GM20000 (cell line): Measurements from ENCODE around the gene PITPNC1.

Source experiments
- DNase-seq: peaks from one replicate; pipeline ENCODE4 v3.0.0; 2012; ENCODE audit warnings: low spot score
- TF ChIP-seq, protein P1 (sequence below): IDR thresholded peaks from 2 replicates; pipeline ENCODE4 v1.5.1; 2012; ENCODE audit warnings: mild to moderate bottlenecking, control low read depth; ENCODE audit errors: extremely low read depth, missing control alignments

PITPNC1 gene

DNA sequence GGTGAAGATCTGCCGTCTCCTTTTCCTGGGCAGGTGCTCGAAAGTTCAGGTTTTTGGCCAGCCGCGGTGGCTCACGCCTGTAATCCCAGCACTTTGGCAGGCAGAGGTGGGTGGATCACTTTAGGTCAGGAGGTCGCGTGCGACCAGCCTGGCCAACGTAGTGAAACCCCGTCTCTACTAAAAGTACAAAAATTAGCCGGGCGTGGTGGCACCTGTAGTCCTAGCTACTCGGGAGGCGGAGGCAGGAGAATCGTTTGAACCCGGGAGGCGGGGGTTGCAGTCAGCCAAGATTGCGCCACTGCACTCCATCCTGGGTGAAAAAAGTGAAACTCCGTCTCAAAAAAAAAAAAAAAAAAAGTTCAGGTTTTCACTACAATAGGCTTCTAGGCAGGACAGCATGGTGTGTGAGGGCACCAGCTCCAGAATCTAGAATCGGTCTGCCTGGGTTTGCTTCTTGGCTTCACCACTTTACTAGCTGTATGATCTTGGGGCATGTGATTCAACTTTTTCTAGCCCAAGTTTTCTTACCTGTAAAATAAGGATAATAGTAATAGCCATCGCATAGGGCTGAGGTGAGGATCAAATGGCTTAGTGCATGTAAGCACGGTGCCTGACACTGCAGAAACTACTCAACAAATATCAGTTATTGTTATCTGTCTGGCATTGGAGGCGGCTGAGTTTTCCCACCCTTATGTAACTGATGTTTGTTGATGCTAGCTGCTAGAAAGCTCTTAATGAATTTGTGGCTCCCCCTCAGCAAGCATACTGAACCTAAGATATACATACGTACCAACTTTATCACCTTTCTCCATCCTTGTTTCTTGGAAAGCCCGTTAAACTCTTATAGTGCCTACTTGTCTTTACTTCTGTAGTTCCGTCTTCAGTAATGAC lies 12.0 kb upstream of the PITPNC1 start:
- DNase-seq: no peak
- TF ChIP-seq, protein P1, sequence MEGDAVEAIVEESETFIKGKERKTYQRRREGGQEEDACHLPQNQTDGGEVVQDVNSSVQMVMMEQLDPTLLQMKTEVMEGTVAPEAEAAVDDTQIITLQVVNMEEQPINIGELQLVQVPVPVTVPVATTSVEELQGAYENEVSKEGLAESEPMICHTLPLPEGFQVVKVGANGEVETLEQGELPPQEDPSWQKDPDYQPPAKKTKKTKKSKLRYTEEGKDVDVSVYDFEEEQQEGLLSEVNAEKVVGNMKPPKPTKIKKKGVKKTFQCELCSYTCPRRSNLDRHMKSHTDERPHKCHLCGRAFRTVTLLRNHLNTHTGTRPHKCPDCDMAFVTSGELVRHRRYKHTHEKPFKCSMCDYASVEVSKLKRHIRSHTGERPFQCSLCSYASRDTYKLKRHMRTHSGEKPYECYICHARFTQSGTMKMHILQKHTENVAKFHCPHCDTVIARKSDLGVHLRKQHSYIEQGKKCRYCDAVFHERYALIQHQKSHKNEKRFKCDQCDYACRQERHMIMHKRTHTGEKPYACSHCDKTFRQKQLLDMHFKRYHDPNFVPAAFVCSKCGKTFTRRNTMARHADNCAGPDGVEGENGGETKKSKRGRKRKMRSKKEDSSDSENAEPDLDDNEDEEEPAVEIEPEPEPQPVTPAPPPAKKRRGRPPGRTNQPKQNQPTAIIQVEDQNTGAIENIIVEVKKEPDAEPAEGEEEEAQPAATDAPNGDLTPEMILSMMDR: no peak

DNA sequence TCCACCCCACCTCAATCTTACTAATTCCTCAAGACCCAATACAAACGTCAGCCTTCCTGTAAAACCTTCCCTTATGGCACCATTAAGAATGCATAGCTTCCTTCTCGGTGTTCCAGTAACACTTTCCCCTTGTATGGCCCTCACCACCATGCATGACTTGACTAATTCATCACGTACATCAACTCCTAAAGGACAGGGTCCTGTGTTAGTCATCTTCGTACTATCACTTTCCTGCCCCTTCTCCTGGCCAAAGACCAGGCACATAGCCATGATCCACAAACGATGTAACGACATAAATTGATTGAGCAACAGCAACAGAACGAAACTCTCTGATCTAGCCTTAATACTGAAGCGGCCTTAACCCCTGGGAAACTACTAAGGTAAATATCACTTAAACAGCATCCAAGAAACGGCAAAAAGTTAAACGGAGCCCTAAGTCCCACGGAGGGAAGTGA lies 11.3 kb upstream of the PITPNC1 start:
- TF ChIP-seq, protein P1: no peak
- no peak for DNase-seq

- TF ChIP-seq, protein P1: no peak
- peak; percentile 94 for DNase-seq
These were observed 10.6 kb upstream of the PITPNC1 start, which contains the start of gene PSMD12 for GRCh38 chr17:67366193-67367157. TSS of gene PSMD12 (minus strand) at chr17:67366577. CDS start at chr17:67366519, 58 bp downstream.

DNA sequence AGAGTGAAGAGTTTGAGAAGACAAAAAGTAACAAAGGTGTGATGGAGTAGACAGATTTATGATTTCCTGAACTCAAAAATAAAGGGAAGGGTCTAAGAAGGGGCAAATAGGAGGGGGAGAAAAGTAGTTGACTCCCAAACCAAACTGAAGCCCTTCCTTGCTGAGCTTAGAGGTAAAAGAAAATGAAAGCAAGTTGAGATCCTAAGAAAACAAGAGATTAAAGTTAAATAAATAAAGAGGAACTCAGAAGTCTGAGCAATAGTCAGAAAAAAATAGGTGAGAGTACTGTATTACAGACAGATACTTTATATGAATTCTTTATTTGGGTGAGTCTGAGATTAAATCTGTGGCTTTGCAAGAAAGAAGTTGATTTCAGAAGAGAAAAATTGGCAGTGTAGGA lies 7.4 kb upstream of the PITPNC1 start:
- DNase-seq: no peak
- TF ChIP-seq, protein P1: no peak

DNA sequence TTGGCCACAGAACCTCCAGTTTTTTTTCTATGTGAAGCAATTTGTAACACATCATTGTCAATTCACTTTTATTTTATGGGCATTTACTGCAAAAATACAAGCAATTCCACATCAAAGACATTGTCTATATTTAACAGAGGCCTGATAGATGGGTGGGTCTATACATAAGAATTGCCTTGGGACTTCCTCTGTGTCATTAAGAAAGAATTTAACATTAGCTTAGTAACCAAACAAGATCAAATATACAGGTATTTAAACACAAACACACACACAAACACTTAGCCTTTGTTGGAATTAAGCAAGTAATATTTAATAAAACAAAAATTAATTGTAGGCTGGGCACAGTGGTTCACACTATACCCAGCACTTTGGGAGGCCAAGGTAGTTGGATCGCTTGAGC lies 4.3 kb upstream of the PITPNC1 start:
- TF ChIP-seq, protein P1: no peak
- DNase-seq: no peak

- TF ChIP-seq, protein P1: peak; percentile 89
- DNase-seq: peak; percentile 80
These were observed 2.6 kb upstream of the PITPNC1 start for GRCh38 chr17:67374329-67375053.
